Osteocyte (in vitro differentiated cells): Measurements from ENCODE around the gene FBXO21. TPM values are rescaled to one million over a fixed set of nuclear protein-coding genes. Genes with fewer than 3 reads are reported as not detected.
A peak's percentile ranks its signal among the peaks of the same experiment; 100 is the strongest.
"Not testable (repeated sequence)": the region's sequence is repeated elsewhere in the genome, so short reads cannot be mapped to it uniquely, and the experiment has no call there.

Experiments
- DNase-seq: peaks from one replicate; pipeline ENCODE4 v3.0.0; 2021; ENCODE audit warnings: mixed read lengths; ENCODE audit not compliant: unreplicated experiment; ENCODE audit errors: extremely low spot score
- H3K27ac Mint-ChIP-seq: one replicate; pipeline ENCODE4 v1.8.0; 2021; ENCODE audit warnings: mild to moderate bottlenecking, mixed read lengths; ENCODE audit not compliant: unreplicated experiment
- H3K27me3 Mint-ChIP-seq: one replicate; pipeline ENCODE4 v1.8.0; 2021; ENCODE audit warnings: mixed read lengths; ENCODE audit not compliant: unreplicated experiment
- H3K36me3 Mint-ChIP-seq: one replicate; pipeline ENCODE4 v1.8.0; 2021; ENCODE audit warnings: mixed read lengths; ENCODE audit not compliant: unreplicated experiment
- H3K4me1 Mint-ChIP-seq: one replicate; pipeline ENCODE4 v1.8.0; 2021; ENCODE audit warnings: mixed read lengths; ENCODE audit not compliant: unreplicated experiment
- H3K4me3 Mint-ChIP-seq: one replicate; pipeline ENCODE4 v1.8.0; 2021; ENCODE audit warnings: mild to moderate bottlenecking, moderate library complexity, mixed read lengths; ENCODE audit not compliant: unreplicated experiment
- H3K9me3 Mint-ChIP-seq: one replicate; pipeline ENCODE4 v1.8.0; 2021; ENCODE audit warnings: mixed read lengths; ENCODE audit not compliant: unreplicated experiment
- total RNA-seq: library from RNA; stranded (reverse); gene quantifications from 2 replicates; pipeline ENCODE4 v1.2.1, GENCODE V29; 2021
- TF ChIP-seq, protein P1 (sequence below): fragments of 200-600 bp; sonication (generic); IDR thresholded peaks from 2 replicates; pipeline ENCODE4 v1.5.0; 2021; ENCODE audit warnings: antibody characterized with exemption, mild to moderate bottlenecking, moderate library complexity

Gene FBXO21
- total RNA-seq, 1 donor from 2014 or later, result 49.0 TPM

DNA sequence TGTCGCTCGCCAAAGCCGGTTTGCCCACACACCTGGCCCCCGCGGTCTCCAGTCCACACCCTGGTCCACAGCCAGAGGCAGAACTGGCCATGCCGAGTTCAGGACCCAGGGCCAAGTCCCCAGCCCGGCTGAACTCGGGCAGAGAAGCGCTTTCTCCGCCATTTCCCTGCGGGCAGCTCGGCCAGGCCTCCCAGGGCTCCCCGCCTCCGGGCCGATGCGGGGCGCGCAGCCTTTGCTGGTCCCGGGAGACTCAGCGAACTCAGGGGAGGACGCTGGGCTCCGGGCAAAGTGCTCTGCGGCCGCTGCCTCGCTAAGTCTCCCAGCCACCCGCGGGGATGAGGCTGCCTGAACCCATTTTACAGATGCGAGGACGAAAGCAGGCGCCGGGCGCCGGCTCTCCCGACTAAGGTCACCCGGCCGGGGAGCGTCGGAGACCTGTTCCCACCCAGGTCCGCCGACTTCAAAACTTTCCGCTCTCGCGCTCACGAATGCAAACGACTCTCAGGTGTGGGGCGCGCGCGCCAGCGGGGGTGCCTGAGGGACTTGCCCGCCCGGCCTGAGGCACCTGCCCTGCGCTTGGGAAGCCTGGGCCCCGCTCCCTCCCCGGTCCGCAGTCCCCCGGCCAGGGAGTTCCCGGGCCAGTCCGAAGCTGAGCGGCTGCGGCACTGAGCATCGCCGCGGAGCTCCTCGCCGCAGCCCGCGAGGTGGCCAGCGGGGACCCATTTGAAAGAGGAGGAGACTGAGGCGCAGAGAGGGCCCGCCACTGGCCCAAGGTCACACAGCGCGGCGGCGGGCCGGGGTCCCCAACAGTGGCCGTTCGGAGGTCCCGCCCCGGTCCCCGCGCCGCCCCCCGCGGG is 91.7 kb downstream of the FBXO21 start:
- Mint-ChIP-seq H3K27ac (no peak overlapping the region), H3K27me3 (peaks cover 69% of the 10 kb centered on the region), H3K4me1 (peaks cover 3% of the 10 kb centered on the region), H3K4me3 (peak overlapping the region; percentile 52), H3K9me3 (no peaks in the 10 kb centered on the region), H3K36me3 (no peaks in the 10 kb centered on the region)
- TF ChIP-seq, protein P1, sequence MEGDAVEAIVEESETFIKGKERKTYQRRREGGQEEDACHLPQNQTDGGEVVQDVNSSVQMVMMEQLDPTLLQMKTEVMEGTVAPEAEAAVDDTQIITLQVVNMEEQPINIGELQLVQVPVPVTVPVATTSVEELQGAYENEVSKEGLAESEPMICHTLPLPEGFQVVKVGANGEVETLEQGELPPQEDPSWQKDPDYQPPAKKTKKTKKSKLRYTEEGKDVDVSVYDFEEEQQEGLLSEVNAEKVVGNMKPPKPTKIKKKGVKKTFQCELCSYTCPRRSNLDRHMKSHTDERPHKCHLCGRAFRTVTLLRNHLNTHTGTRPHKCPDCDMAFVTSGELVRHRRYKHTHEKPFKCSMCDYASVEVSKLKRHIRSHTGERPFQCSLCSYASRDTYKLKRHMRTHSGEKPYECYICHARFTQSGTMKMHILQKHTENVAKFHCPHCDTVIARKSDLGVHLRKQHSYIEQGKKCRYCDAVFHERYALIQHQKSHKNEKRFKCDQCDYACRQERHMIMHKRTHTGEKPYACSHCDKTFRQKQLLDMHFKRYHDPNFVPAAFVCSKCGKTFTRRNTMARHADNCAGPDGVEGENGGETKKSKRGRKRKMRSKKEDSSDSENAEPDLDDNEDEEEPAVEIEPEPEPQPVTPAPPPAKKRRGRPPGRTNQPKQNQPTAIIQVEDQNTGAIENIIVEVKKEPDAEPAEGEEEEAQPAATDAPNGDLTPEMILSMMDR, result no peak
- DNase-seq, result no peak

DNA sequence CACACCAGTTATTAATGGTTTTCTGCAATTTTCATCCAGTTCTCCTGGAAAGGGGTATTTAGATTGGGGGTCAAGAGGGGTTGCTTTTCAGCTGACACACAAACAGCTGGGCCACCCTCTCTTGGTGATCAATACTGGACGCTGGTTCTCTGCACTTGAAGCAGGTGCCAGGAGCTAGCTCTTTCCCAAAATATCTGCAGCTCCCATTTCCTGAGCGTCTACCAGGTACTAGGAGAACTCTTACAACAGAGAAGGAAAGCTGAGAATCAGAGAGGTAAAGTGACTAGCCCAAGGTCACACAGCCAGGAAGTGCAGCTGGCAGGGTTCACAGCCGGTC is 92.3 kb downstream of the FBXO21 start:
- DNase-seq, result no peak
- Mint-ChIP-seq H3K9me3 (no peaks in the 10 kb centered on the region), H3K4me1 (peaks cover 3% of the 10 kb centered on the region), H3K27ac (no peak overlapping the region), H3K36me3 (no peaks in the 10 kb centered on the region), H3K27me3 (peaks cover 75% of the 10 kb centered on the region), H3K4me3 (peak overlapping the region; percentile 61)
- TF ChIP-seq, protein P1, result no peak

DNA sequence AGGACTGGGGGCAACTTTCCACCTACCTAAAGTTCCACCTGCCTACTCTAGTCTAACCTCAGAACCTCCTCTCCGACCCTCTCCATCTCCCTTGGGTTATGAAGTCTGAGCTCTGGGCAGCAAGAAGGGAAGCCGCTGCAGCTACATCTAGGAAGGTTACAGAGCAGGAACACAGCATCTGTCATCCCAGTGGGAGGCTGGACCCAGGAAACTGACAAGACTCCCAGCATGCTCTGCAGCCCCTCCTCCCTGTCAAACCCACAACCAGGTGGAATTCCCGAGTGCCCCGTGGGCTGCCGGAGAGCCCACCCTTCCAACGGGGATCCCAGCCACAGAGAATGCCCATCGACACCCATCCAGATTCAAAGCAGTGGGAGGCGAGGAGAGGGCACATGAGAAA is 93.1 kb downstream of the FBXO21 start:
- Mint-ChIP-seq H3K36me3 (no peaks in the 10 kb centered on the region), H3K4me1 (peaks cover 3% of the 10 kb centered on the region), H3K4me3 (no peak overlapping the region), H3K27ac (no peak overlapping the region), H3K9me3 (no peaks in the 10 kb centered on the region), H3K27me3 (peaks cover 74% of the 10 kb centered on the region)
- TF ChIP-seq, protein P1, result no peak
- no peak for DNase-seq

DNA sequence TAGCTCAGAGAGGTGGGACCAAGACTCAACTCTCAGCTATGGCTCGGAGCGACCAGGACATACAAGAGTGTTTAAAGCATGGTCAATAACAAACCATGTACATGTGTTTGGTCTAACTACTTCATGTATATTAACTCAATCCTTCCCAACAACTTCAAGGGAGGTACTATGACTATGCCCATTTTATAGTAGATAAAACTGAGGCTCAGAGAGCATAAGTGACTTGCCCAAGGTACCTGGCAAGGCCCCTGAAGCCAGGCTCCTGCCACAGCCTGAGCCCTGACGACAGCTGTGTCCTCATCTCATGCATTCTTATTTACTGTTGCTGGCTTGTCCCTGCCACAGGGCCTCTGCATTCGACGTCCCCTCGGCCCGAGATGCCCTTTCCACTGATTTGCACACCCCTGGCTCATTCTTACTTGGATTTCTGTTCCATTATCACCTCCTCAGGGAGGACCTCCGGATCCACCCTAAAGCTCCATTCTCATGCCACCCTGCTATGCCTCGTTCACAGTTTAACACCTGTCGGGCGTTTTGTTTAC is 93.7 kb downstream of the FBXO21 start:
- peaks cover 74% of the 10 kb centered on the region for H3K27me3 Mint-ChIP-seq
- TF ChIP-seq, protein P1, result no peak

GRCh38 chr12:117095191-117095590 is 95.1 kb downstream of the FBXO21 start:
- H3K4me3 Mint-ChIP-seq, DNase-seq, H3K36me3 Mint-ChIP-seq, H3K4me1 Mint-ChIP-seq, H3K9me3 Mint-ChIP-seq, H3K27ac Mint-ChIP-seq: not testable (repeated sequence)
- peaks cover 71% of the 10 kb centered on the region for H3K27me3 Mint-ChIP-seq

More for the DNA sequence above, 93.7 kb downstream of the FBXO21 start:
- no peak for DNase-seq
- H3K9me3 Mint-ChIP-seq, result no peaks in the 10 kb centered on the region
- H3K4me1 Mint-ChIP-seq, result peaks cover 3% of the 10 kb centered on the region
- no peak overlapping the region for H3K4me3 Mint-ChIP-seq
- no peak overlapping the region for H3K27ac Mint-ChIP-seq
- no peaks in the 10 kb centered on the region for H3K36me3 Mint-ChIP-seq
